Uterus (tissue), 2 donors: ENCODE data around the gene RNASE11.

Experiments used
- CTCF ChIP-seq, 4 experiments: fragments of 200-600 bp in 2 of 4; fragments of 450-650 bp in 2 of 4; sonication (generic) in 2 of 4; IDR thresholded peaks; one replicate each; pipeline ENCODE4 v1.5.1; 2016 to 2019; ENCODE audit warnings: antibody characterized with exemption in 4 of 4, mild to moderate bottlenecking in 2 of 4, moderate library complexity in 1 of 4
- POLR2A ChIP-seq, 2 donors: fragments of 450-650 bp; IDR thresholded peaks; one replicate each; pipeline ENCODE4 v1.6.1; 2016; ENCODE audit warnings: antibody characterized with exemption in 2 of 2, mild to moderate bottlenecking in 1 of 2, moderate library complexity in 1 of 2

GRCh38 chr14:20597108-20597507 lies 9.3 kb upstream of the RNASE11 start:
- TF ChIP-seq CTCF (IDR thresholded peaks at IDR 0.05) (no peak), POLR2A (IDR thresholded peaks at IDR 0.05) (no peak)
